ENCODE results near the gene KIF4A.
"Not testable (repeated sequence)": the region's sequence is repeated elsewhere in the genome, so short reads cannot be mapped to it uniquely, and the experiment has no call there.

KIF4A gene

GRCh38 chrX:70301716-70302115, 11.8 kb downstream of the KIF4A start:
- H3K27ac ChIP-seq: peak overlapping the region; percentile 55
- H3K4me3 ChIP-seq (ENCODE audit: low read depth, low read length): no peak overlapping the region
- in situ Hi-C loops (cut with HindIII; ENCODE audit: low pct_ligation_motif_present, low sequenced_read_pairs): no loop called here
- H3K36me3 ChIP-seq (replicated peaks): no peaks in the 10 kb centered on the region
- TF ChIP-seq CTCF (IDR thresholded peaks at IDR 0.05; ENCODE audit: low read depth, low read length, missing control alignments): no peak
- peak; percentile 46 for DNase-seq
- no peaks in the 10 kb centered on the region for H3K27me3 ChIP-seq (replicated peaks)

GRCh38 chrX:70313503-70313902, 23.6 kb downstream of the KIF4A start:
- Histone ChIP-seq H3K36me3 (replicated peaks) (no peaks in the 10 kb centered on the region), H3K27me3 (replicated peaks) (no peaks in the 10 kb centered on the region), H3K27ac (no peak overlapping the region), H3K4me3 (ENCODE audit: low read depth, low read length) (no peak overlapping the region)
- no peak for TF ChIP-seq CTCF (IDR thresholded peaks at IDR 0.05; ENCODE audit: low read depth, low read length, missing control alignments)
- peak; percentile 24 for DNase-seq
- in situ Hi-C loops (cut with HindIII; ENCODE audit: low pct_ligation_motif_present, low sequenced_read_pairs): no loop called here

- Histone ChIP-seq H3K27ac (no peak overlapping the region), H3K4me3 (ENCODE audit: low read depth, low read length) (no peak overlapping the region), H3K36me3 (replicated peaks) (no peaks in the 10 kb centered on the region), H3K27me3 (replicated peaks) (no peaks in the 10 kb centered on the region)
- no peak for TF ChIP-seq CTCF (IDR thresholded peaks at IDR 0.05; ENCODE audit: low read depth, low read length, missing control alignments)
- in situ Hi-C loops (cut with HindIII; ENCODE audit: low pct_ligation_motif_present, low sequenced_read_pairs): no loop called here
- DNase-seq: no peak
Measured at GRCh38 chrX:70322784-70323183, 32.9 kb downstream of the KIF4A start.

GRCh38 chrX:70323628-70324027, 33.7 kb downstream of the KIF4A start:
- in situ Hi-C loops (cut with HindIII; ENCODE audit: low pct_ligation_motif_present, low sequenced_read_pairs); H3K36me3 ChIP-seq (replicated peaks); DNase-seq; H3K27me3 ChIP-seq (replicated peaks); H3K27ac ChIP-seq; H3K4me3 ChIP-seq (ENCODE audit: low read depth, low read length): not testable (repeated sequence)

GRCh38 chrX:70324326-70324725, 34.4 kb downstream of the KIF4A start:
- no peak overlapping the region for H3K4me3 ChIP-seq (ENCODE audit: low read depth, low read length)
- no peak for DNase-seq
- TF ChIP-seq CTCF (IDR thresholded peaks at IDR 0.05; ENCODE audit: low read depth, low read length, missing control alignments): no peak
- no peak overlapping the region for H3K27ac ChIP-seq
- no peaks in the 10 kb centered on the region for H3K27me3 ChIP-seq (replicated peaks)
- no peaks in the 10 kb centered on the region for H3K36me3 ChIP-seq (replicated peaks)
- in situ Hi-C loops (cut with HindIII; ENCODE audit: low pct_ligation_motif_present, low sequenced_read_pairs): no loop called here

- Histone ChIP-seq H3K27me3 (replicated peaks) (no peaks in the 10 kb centered on the region), H3K36me3 (replicated peaks) (no peaks in the 10 kb centered on the region), H3K27ac (no peak overlapping the region), H3K4me3 (ENCODE audit: low read depth, low read length) (no peak overlapping the region)
- DNase-seq: no peak
- in situ Hi-C loops (cut with HindIII; ENCODE audit: low pct_ligation_motif_present, low sequenced_read_pairs): no loop called here
- no peak for TF ChIP-seq CTCF (IDR thresholded peaks at IDR 0.05; ENCODE audit: low read depth, low read length, missing control alignments)
Measured at GRCh38 chrX:70331161-70331560, 41.3 kb downstream of the KIF4A start.
